Stimulated activated CD8-positive, alpha-beta memory T cell treated with anti-CD3 and anti-CD28 coated beads, Interleukin-2, amount 100 ng/mL, for 1 hour (primary cell): Measurements from ENCODE around the gene FCGBP.
"Not testable (repeated sequence)": the region's sequence is repeated elsewhere in the genome, so short reads cannot be mapped to it uniquely, and the experiment has no call there.

Experiments
- DNase-seq, 2 donors: peaks; one replicate each; pipeline ENCODE4 v3.0.0-alpha.2; 2020; ENCODE audit warnings: low read depth in 2 of 2

Gene FCGBP

GRCh38 chr19:39934584-39935363 is at the start of gene FCGBP:
TSS of gene FCGBP (minus strand) at chr19:39934634.
- no peak for DNase-seq

GRCh38 chr19:39983695-39984300 is 49.4 kb upstream of the FCGBP start:
- no peak for DNase-seq

GRCh38 chr19:39982883-39983282 is 48.4 kb upstream of the FCGBP start:
- no peak for DNase-seq

GRCh38 chr19:39974377-39975155 is 40.1 kb upstream of the FCGBP start:
- no peak for DNase-seq

GRCh38 chr19:39971380-39972035 is 37.1 kb upstream of the FCGBP start:
- no peak for DNase-seq

GRCh38 chr19:39970675-39971379 is 36.4 kb upstream of the FCGBP start, which contains the start of gene PSMC4:
TSS of gene PSMC4 (plus strand) at chr19:39971165. CDS start at chr19:39971203, 38 bp downstream.
- DNase-seq: peak; percentile 97 to 98

GRCh38 chr19:39970425-39970674 is 35.9 kb upstream of the FCGBP start:
- no peak for DNase-seq

GRCh38 chr19:39969681-39970424 is 35.4 kb upstream of the FCGBP start:
- no peak for DNase-seq

GRCh38 chr19:39969266-39969665 is 34.8 kb upstream of the FCGBP start:
- DNase-seq: no peak

GRCh38 chr19:39968789-39969188 is 34.4 kb upstream of the FCGBP start:
- no peak for DNase-seq

- DNase-seq: no peak
Measured at GRCh38 chr19:39967561-39967960, 33.1 kb upstream of the FCGBP start.

GRCh38 chr19:39966617-39967016 is 32.2 kb upstream of the FCGBP start:
- DNase-seq: no peak

- DNase-seq: no peak
Measured at GRCh38 chr19:39963898-39964297, 29.5 kb upstream of the FCGBP start.

GRCh38 chr19:39959407-39959806 is 25.0 kb upstream of the FCGBP start:
- not testable (repeated sequence) for DNase-seq

- DNase-seq: not testable (repeated sequence)
Measured at GRCh38 chr19:39958942-39959341, 24.5 kb upstream of the FCGBP start.

- DNase-seq: not testable (repeated sequence)
Measured at GRCh38 chr19:39957886-39958285, 23.5 kb upstream of the FCGBP start.

GRCh38 chr19:39953915-39954314 is 19.5 kb upstream of the FCGBP start:
- no peak for DNase-seq

- DNase-seq: no peak
Measured at GRCh38 chr19:39951686-39952085, 17.3 kb upstream of the FCGBP start.

- no peak for DNase-seq
Measured at GRCh38 chr19:39951065-39951650, 16.7 kb upstream of the FCGBP start.

- no peak for DNase-seq
Measured at GRCh38 chr19:39949026-39949747, 14.8 kb upstream of the FCGBP start.
